Body of pancreas (tissue), 4 donors: ENCODE results near the gene METAP1.

Experiments
- CTCF ChIP-seq, 7 experiments: fragments of 450-650 bp in 4 of 7; fragments of 200-600 bp in 3 of 7; sonication (generic) in 3 of 7; IDR thresholded peaks; one replicate each; pipeline ENCODE4 v1.5.1; 2016 to 2019; ENCODE audit warnings: antibody characterized with exemption in 7 of 7
- POLR2A ChIP-seq, 3 donors: fragments of 450-650 bp; IDR thresholded peaks; one replicate each; pipeline ENCODE4 v1.6.1; 2016; ENCODE audit warnings: antibody characterized with exemption in 3 of 3, mild to moderate bottlenecking in 2 of 3

GRCh38 chr4:99047710-99048109 is 52.2 kb downstream of the METAP1 start:
- no peak for TF ChIP-seq CTCF (IDR thresholded peaks at IDR 0.05)
- TF ChIP-seq POLR2A (IDR thresholded peaks at IDR 0.05) = no peak
